ENCODE measurements around the gene LY6G5B.

Gene LY6G5B

DNA sequence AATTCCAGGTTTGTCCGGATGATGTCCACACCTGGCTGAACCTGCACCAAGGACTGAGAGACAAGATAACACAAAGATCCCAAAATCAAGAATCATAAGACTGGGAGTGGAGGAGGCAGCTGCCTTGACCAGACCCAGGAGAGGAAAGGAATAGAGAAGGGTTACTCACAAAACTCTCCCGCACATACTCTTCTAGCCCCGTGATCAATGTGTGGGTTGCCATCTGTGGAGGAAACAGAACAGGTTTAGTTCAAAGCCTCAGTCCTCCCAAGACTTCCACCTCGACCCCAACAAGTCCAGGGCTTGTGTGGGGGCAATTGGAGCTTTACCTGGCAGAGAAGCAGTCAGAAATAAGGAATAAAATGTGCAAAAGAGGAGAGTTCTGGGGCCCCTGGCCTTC lies 28.4 kb upstream of the LY6G5B start:
- DNase-seq (ENCODE audit: low spot score), result no peak

DNA sequence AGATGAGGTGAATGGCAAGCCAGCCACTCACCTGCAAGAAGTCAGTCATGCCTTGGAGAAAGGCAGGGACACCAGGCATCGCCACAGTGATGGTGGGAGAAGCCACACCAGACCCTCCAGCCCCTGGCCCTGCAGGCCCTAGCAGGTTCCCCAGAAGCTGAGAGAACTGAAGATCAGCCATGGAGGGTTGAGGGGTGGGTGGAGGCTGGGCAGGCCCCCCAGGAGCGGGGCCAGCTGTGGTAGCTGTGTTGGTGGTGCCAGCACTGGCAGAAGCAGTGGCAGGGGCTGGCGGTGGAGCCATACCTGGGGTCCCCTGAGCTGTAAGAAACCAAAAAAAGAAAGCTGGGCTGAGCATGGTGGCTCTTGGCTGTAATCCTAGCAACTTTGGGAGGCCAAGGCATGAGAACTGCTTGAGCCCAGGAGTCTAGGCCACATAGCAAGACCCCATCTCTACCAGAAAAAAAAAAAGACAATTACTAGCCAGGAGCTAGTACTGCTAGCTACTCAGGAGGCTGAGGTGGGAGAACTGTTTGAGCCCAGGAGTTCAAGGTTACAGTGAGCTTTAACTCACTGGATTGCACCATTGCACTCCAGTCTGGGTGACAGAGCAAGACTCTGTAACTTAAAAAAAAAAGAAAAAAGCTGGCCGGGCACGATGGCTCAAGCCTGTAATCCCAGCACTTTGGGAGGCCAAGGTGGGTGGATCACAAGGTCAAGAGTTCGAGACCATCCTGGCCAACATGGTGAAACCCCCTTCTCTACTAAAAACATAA lies 26.8 kb upstream of the LY6G5B start:
- DNase-seq (ENCODE audit: low spot score), result no peak

DNA sequence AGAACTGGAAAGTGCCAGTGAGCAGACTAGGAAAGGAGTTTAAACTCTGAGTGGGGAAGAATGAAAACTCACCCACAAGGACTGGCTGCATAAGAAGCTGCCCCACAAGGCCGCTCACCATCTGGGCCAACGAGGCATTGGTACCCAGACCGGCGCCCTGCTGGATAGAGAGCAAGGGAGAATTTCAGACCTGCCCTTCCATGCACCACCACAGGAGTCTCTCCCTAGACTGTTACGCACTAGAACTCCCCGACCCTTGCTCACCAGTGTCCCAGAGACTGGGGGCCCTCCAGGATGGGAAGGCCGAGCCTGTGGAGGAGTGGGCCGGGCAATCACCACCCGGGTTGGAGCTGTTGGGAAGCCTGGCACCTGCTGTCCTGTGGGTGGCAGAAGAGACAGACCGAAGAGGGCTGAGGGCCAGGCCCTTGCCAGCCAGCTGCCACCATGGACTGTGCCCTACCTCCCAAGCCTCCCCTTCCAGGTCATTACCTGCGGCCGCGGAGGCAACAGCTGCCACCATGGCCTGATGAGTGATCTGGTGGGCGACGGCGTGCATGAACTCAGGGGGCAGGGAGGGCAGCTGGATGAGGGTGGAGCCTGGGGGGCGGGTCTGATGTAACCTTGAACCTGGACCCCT lies 25.8 kb upstream of the LY6G5B start:
- DNase-seq (ENCODE audit: low spot score), result no peak

DNA sequence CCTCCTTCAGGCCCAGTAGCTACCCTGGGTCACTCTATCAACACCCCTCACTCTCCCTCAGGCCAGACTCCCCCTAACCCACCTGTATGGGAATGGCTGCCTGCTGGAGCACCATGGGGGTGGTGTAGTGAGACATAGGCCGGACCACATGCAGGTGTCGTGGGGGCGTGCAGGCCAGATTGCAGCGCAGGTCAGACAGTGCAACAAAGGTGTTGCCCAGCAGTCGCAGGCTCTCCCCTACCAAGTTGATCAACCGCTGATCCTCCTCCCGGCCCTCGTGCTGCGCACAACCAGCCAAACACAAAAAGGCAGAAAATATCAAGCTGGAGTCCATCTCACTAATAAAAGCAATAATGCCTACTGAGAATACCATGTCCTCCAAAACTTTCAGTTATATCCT lies 24.5 kb upstream of the LY6G5B start:
- DNase-seq (ENCODE audit: low spot score), result no peak

DNA sequence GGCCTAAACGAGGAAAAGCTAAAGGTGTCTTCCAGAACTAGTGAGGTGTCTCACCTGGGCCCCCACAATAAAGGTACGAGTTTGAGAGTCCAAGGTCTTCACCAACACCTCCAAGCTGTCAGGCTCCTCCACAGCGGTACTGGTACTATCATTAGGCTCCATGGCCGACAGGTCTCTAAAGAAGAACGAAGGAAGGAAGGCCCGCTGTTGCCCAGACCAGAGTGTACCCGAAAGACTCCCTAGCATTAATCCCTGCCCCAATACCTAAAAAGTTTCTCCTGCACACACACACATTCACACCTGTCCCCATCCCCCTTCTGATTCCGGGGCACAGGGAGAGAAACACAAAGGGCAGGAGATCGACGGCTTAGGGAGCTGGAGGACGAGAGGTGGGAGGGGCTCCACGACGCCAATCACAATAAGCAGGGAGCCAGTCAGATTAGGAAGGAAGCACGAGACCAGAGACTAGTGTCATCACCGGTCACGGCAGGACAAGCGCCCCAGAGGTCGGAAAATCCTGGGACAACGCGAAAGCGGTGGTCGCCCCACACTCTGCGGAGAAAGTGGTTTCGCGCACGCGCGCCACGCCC lies 18.1 kb upstream of the LY6G5B start:
- DNase-seq (ENCODE audit: low spot score), result peak; percentile 74

DNA sequence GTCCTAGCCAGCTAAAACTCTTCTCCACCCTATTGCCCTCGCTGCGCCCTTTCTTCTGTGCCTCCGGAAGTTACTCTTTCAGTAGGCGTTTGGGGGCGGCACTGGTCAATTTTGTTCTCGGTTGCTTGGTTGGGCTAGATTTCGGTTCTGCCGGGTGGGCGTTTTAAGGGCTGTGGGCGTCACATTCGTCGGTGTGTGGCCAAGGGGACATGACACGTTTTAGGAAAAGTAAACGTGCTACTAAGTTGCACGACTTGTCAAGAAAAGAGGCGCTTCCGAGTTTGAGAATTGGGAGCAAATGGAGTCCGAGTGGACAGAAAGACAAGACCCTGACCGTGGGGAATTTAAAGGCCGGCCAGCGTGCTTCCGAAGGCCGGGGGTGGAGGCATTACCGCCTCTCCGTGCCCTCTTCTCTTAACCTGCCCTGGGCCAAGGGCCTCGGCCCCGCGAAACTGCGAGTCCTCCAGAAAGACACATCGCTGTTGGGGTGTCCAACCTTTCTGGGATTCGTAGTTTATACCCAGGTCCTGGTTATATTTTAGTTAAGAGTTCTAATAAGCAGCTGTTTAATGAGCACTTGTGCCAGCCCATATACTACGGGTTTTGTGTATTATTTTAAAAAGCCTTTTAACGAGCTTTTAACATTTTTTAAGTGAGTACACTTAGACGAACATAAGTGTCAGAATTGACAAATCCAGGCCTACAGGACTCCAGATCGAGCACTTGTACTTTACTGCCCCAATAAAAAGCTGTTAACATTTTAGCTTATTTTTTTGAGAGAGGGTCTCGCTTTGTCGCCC lies 16.7 kb upstream of the LY6G5B start:
- DNase-seq (ENCODE audit: low spot score), result peak; percentile 89

DNA sequence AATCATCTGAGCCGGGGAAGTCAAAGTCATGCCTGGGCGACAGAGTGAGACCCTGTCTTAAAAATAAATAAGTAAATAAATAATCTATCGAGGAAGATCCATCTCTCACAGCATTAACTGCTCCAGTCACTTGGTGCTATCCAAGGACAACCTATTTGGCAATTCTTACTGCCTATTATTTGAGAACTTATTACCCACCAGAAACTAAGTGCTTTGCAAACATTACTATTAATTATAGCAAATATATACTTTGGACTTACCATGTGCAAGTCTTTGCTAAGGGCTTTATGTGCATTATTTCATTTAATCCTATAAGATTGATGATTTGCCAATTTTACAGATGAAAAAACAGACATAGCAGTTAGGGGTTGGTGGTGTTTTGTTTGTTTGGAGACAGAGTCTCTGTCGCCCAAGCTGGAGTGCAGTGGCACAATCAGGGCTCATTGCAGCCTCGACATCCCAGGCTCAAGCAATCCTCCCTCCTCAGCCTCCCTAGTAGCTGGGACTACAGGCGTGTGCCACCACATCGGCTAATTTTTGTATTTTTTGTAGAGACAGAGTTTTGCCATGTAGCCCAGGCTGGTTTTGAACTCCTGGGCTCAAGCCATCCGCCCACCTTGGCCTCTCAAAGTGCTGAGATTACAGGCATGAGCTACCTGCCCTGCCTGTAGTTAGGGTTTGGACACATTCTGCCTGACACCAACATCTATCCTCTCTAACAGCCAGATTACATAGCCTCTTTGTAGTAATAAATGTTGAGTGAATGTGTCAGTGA lies 15.0 kb upstream of the LY6G5B start:
- no peak for DNase-seq (ENCODE audit: low spot score)

DNA sequence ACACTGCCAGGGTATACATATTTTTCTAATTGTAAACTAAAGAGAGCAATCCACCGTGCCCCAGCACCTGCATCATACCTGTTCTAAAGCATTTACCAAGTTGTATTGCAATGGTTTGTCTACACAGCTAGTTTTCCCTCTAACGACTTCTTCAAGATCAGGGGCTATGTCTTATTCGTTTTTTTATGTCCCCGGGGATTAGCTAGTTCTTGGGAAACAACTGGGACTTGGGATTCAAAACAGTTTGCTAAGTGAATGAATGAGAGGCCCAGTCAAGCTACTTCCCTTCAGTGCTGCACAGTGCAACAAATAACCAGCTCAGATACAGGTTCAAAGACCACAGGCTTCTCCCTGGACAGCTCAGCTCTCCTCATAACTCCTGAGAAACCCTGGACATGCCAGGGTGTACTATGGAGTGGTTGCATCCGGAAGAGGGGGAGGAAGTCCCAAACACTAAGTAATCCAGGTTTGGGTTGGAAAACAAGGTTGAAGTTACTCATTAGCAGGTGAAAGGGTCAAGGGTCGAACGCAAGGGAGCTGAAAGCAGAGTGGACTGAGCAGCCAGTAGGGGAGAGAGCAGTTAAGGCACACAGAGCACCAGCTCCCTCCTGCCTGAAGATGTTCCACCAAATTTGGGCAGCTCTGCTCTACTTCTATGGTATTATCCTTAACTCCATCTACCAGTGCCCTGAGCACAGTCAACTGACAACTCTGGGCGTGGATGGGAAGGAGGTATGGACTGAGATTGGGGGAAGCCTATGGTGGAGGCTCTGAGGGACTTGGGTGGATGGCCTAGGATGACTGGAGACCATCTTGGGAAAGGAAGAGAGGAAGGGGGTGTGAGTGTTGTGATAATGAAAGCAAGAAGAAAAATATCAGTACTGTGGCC lies 14.2 kb upstream of the LY6G5B start, which contains the start of gene APOM:
Gene APOM, plus strand, starts transcription at position 546 of the 889 bp plus-strand sequence. Its CDS starts 73 bp downstream, at position 619.
- DNase-seq (ENCODE audit: low spot score), result peak; percentile 72

DNA sequence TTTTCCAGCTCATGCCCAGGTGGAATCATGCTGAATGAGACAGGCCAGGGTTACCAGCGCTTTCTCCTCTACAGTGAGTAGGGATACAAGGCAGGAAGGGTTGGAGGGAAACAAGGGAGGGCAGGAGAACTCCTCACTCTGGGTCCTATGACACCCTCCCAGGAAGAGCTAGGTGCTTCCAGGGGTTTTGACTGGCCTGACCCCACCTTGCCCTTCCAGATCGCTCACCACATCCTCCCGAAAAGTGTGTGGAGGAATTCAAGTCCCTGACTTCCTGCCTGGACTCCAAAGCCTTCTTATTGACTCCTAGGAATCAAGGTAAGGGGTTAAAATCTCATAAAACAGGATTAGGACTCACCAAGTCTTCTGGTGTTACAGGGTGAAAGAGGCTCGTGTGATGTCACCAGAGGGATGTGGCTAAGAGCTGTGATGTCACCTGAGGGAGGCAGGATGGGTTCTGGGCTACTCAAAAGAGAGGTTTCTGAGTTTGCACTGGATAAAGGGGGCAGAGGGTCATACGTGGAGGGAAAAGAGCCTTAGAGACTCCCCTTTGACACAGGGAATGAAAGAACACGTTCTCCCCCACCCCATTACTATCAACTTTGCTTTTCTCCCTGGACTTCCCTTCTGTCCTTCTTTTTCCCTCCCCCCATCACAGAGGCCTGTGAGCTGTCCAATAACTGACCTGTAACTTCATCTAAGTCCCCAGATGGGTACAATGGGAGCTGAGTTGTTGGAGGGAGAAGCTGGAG lies 12.2 kb upstream of the LY6G5B start:
- no peak for DNase-seq (ENCODE audit: low spot score)

DNA sequence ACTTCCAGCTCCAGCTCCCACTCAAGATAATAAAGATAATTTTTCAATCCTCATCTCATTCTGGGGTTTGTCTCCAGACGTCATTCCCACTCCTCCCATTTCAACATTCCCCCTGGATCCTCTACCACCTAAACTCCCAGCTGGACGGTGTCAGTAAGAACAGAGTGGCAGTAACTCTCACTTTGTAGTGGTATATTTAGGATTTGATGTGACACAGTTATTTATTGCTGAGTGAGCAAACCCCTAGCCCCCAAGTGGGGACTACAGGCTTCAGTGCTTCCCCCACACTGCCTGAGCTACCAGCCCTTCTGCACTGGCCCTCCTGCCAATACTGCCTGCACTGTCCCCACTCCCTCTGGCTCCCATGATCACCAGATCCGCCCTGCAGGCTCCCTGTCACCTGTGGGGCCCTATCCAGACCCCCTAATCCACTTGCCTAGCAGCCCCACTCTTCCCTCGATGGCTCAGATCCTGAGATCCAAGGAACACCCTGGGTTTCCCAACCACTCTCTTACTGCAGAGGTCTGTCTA lies 11.6 kb upstream of the LY6G5B start:
- no peak for DNase-seq (ENCODE audit: low spot score)

DNA sequence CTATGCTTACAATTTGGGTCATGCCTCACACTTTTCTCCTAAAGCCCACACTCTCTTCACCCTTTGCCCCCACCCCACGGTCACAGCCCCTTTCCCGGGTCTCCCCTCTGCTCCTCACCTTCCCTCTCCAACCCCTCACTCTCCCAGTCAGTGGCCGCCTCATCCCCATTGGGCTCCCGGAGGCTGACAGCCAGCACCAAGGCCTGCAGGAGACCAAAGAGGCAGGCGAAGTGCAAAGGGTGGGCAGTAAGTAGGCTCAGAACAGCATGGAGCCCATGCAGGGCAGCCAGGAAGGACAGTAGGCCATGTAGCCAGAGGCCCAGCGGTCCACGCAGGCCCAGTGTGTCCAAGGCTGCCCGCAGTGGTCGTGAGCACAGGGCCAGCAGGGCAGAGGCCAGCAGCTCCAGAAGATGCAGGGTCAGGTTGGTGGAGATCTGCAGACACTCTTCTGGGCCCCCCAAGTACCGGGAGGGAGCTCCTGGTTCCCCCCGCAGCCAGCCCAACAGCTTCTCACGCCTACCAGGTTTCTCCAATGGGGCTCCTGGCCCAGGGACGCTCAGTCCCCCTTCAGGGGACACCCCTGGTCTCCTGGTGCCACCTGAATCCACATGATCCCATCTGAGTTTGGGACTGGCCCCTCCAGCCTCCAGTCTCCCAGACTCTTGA lies 10.7 kb upstream of the LY6G5B start:
- no peak for DNase-seq (ENCODE audit: low spot score)

DNA sequence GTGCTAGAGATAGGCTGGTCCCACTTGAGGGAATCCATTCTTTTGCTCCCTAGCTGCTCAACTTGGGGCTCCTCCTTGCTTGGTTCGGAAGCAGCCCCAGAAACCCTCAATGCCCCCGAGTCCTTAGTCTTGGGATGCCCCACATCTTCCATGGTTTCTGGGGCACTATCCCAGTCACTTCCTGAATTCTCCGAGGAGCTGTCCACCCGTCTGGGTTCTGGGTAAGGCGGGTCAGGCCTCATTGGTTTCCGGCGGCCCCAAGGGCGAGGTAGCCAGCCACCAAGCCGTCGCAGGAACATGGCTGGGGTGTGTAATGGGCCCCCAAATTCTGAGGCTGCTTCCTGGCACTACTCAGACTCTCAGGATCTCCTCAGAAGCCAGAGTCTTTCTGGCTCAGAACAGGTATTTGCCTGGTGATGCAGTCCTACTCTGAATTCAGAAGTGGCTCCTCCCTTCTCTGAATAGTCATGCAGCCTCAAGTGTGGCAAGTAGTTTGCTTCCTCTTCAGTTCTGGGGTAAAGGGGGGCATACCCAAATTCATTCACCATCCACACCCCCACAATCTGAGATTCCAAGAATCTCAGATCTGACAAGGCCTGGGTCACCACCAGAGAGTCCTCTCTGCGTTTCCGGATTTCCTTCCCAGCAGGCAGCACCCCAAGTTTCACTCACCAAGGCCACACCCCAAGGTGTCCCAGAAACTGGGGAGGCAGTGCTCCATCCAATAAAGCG lies 10.0 kb upstream of the LY6G5B start:
- DNase-seq (ENCODE audit: low spot score), result no peak

DNA sequence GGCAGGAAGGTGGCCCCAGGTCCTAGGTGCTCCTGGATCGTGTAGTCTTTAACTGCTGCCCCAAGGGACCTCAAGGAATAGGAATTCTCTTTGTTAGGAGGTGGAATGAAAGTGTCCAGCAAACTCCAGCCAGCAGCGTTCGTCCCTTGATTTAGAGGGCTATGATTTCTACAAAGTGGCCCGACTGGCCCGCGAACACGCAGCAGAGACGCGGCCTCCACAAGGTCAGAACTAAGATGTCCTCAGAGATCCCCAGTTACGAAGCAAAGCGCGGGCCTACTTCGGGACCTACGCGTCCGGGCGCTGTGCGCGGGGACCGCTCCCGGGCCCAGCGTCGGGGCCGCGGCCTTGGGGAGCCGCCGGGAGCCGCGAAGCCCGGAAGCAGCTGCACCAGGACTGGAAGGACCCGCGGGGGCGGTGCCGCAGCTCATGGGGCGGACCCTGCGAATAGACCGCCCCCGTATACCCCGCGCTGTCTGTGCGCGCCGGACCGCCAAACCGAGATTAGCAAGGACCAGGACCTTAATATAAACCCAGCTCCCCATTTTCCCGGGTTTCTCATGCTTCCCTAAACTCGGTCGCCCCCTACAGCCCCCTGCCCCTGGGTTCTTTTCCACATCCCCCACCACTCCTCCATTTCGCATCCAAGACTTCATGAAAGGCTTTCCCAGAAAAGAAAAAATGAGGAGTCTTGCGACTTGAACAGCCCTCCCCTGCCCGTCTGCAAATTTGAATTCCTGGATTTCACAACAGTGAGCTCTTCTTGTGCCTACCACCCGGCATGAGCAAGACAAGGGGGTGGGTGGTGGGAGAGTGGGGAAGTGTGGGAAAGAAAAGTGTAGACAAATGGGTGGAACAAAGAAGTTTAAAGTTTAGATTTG lies 9.2 kb upstream of the LY6G5B start, which contains the start of gene C6orf47:
Gene C6orf47, minus strand, starts transcription at position 398 of the 881 bp plus-strand sequence. CDS start 831 bp downstream, outside the sequence.
- DNase-seq (ENCODE audit: low spot score), result peak; percentile 80

DNA sequence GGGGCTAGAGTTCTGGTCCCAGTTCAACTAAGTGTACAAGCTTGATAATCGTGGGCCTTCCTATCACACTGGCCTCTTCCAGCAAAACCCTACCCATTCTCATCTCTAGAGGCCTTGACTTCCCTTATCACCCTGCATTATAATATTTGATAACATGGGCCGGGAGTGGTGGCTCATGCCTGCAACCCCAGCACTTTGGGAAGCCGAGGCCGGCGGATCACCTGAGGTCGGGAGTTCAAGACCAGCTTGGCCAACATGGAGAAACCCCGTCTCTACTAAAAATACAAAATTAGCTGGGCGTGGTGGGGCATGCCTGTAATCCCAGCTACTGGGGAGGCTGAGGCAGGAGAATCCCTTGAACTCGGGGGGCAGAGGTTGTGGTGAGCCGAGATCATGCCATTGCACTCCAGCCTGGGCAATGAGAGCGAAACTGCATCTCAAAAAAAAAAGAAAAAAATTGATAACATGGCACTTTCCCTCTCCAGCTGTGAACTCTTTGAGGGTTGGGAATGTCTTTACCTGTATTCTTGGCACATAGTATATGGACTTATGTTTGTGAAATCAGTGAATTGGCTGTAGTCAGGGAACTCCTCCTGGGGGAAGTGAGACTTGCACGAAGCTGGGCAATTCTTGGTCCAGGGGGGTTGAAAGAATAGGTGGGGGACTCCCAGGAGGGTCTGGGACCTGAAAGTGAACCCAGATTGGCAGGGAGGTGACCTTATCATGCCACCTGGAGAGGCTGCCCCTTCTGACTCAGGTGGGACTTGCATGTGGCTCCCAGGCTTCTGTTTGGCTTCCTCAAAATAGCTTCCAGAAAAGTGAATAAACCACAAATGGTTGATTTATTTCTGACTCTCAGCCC lies 8.3 kb upstream of the LY6G5B start:
- DNase-seq (ENCODE audit: low spot score), result no peak

DNA sequence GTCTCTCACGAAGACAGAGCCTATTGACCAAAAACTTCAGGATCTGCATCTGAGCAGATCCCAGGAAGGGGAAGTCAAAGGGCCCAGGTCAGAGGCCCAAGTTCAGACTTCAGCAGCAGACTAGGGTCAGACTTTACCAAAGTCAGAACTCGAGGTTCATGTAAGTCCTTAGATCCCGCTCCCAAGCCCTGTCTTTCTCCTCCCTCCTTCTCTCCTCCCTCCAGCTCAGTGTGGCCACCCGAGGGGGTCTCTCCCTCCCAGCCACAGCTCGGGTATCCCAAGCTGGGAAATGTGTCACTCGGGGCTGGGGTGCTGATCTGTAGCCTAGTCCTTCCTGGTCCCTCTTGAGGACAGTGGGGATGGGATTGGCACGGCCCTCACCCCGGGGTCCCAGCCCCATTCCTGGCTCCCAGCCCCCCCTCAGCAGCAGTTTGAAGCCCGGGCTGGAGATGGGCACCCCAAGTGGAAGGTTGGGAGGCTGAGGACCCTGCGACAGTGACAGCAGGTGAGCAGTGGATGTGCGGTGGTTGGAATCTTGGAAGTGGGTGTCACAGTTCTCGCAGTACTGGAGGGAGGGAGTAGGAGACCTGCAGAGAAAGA lies 7.6 kb upstream of the LY6G5B start:
- no peak for DNase-seq (ENCODE audit: low spot score)

Data from HuH-7 (cell line).